Measurements from ENCODE around the gene CDC25A. TPM values are rescaled to one million over a fixed set of nuclear protein-coding genes. Genes with fewer than 3 reads are reported as not detected.

The CDC25A gene
- total and polyA plus RNA-seq, 2 experiments from 2014 or later, result 17.7 to 126 TPM

GRCh38 chr3:48140936-48141603, 47.1 kb downstream of the CDC25A start:
- Histone ChIP-seq H3K9me2 (ENCODE audit: insufficient read depth) (no peaks in the 10 kb centered on the region), H3F3A (replicated peaks; ENCODE audit: low read depth) (0 out of 2 replicates have a peak, but pooled peaks cover 4% of the 10 kb centered on the region), H3K4me3 (no peak overlapping the region), H3K79me2 (replicated peaks; ENCODE audit: insufficient read depth) (no peaks in the 10 kb centered on the region), H3K36me3 (ENCODE audit: insufficient read depth) (no peaks in the 10 kb centered on the region), H3K27me3 (ENCODE audit: insufficient read depth) (no peaks in the 10 kb centered on the region), H3K27ac (ENCODE audit: low read depth) (no peak overlapping the region), H4K20me1 (replicated peaks; ENCODE audit: insufficient read depth) (no peaks in the 10 kb centered on the region), H3K4me1 (ENCODE audit: insufficient read depth) (no peaks in the 10 kb centered on the region), H3K4me2 (no peak overlapping the region), H2AFZ (no peak overlapping the region)
- no peaks in the 10 kb centered on the region for H3K36me3 Mint-ChIP-seq (ENCODE audit: low read depth)
- TF ChIP-seq NANOG (IDR thresholded peaks at IDR 0.05; ENCODE audit: borderline replicate concordance) (no peak), REST (IDR thresholded peaks at IDR 0.05; ENCODE audit: unreplicated experiment) (no peak), ZNF114 (CRISPR knock-in tag; IDR thresholded peaks at IDR 0.05) (no peak), POLR2AphosphoS5 (IDR thresholded peaks at IDR 0.05; ENCODE audit: low read depth) (no peak), JUNB (IDR thresholded peaks at IDR 0.05; ENCODE audit: unreplicated experiment) (no peak), STAT1 (IDR thresholded peaks at IDR 0.05; ENCODE audit: unreplicated experiment) (no peak), EZH2phosphoT487 (IDR thresholded peaks at IDR 0.05; ENCODE audit: unreplicated experiment) (no peak), CREB1 (CRISPR knock-in tag; IDR thresholded peaks at IDR 0.05; ENCODE audit: low read depth) (no peak), ETS1 (IDR thresholded peaks at IDR 0.05) (no peak)
- TF ChIP-seq, protein P1, sequence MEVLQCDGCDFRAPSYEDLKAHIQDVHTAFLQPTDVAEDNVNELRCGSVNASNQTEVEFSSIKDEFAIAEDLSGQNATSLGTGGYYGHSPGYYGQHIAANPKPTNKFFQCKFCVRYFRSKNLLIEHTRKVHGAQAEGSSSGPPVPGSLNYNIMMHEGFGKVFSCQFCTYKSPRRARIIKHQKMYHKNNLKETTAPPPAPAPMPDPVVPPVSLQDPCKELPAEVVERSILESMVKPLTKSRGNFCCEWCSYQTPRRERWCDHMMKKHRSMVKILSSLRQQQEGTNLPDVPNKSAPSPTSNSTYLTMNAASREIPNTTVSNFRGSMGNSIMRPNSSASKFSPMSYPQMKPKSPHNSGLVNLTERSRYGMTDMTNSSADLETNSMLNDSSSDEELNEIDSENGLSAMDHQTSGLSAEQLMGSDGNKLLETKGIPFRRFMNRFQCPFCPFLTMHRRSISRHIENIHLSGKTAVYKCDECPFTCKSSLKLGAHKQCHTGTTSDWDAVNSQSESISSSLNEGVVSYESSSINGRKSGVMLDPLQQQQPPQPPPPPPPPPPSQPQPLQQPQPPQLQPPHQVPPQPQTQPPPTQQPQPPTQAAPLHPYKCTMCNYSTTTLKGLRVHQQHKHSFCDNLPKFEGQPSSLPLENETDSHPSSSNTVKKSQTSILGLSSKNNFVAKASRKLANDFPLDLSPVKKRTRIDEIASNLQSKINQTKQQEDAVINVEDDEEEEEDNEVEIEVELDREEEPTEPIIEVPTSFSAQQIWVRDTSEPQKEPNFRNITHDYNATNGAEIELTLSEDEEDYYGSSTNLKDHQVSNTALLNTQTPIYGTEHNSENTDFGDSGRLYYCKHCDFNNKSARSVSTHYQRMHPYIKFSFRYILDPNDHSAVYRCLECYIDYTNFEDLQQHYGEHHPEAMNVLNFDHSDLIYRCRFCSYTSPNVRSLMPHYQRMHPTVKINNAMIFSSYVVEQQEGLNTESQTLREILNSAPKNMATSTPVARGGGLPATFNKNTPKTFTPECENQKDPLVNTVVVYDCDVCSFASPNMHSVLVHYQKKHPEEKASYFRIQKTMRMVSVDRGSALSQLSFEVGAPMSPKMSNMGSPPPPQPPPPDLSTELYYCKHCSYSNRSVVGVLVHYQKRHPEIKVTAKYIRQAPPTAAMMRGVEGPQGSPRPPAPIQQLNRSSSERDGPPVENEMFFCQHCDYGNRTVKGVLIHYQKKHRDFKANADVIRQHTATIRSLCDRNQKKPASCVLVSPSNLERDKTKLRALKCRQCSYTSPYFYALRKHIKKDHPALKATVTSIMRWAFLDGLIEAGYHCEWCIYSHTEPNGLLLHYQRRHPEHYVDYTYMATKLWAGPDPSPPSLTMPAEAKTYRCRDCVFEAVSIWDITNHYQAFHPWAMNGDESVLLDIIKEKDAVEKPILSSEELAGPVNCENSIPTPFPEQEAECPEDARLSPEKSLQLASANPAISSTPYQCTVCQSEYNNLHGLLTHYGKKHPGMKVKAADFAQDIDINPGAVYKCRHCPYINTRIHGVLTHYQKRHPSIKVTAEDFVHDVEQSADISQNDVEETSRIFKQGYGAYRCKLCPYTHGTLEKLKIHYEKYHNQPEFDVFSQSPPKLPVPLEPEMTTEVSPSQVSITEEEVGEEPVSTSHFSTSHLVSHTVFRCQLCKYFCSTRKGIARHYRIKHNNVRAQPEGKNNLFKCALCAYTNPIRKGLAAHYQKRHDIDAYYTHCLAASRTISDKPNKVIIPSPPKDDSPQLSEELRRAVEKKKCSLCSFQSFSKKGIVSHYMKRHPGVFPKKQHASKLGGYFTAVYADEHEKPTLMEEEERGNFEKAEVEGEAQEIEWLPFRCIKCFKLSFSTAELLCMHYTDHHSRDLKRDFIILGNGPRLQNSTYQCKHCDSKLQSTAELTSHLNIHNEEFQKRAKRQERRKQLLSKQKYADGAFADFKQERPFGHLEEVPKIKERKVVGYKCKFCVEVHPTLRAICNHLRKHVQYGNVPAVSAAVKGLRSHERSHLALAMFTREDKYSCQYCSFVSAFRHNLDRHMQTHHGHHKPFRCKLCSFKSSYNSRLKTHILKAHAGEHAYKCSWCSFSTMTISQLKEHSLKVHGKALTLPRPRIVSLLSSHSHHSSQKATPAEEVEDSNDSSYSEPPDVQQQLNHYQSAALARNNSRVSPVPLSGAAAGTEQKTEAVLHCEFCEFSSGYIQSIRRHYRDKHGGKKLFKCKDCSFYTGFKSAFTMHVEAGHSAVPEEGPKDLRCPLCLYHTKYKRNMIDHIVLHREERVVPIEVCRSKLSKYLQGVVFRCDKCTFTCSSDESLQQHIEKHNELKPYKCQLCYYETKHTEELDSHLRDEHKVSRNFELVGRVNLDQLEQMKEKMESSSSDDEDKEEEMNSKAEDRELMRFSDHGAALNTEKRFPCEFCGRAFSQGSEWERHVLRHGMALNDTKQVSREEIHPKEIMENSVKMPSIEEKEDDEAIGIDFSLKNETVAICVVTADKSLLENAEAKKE (CRISPR knock-in tag; IDR thresholded peaks at IDR 0.05), result no peak
- TF ChIP-seq, protein P2, sequence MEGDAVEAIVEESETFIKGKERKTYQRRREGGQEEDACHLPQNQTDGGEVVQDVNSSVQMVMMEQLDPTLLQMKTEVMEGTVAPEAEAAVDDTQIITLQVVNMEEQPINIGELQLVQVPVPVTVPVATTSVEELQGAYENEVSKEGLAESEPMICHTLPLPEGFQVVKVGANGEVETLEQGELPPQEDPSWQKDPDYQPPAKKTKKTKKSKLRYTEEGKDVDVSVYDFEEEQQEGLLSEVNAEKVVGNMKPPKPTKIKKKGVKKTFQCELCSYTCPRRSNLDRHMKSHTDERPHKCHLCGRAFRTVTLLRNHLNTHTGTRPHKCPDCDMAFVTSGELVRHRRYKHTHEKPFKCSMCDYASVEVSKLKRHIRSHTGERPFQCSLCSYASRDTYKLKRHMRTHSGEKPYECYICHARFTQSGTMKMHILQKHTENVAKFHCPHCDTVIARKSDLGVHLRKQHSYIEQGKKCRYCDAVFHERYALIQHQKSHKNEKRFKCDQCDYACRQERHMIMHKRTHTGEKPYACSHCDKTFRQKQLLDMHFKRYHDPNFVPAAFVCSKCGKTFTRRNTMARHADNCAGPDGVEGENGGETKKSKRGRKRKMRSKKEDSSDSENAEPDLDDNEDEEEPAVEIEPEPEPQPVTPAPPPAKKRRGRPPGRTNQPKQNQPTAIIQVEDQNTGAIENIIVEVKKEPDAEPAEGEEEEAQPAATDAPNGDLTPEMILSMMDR (conservative IDR thresholded peaks at IDR 0.05; ENCODE audit: low read depth in 2 of 2), result no peak
- ATAC-seq (no peak), DNase-seq (ENCODE audit: low spot score) (no peak)
- H3K27ac Mint-ChIP-seq, result no peak overlapping the region
- H3K9me3 Mint-ChIP-seq, result no peaks in the 10 kb centered on the region
- peaks cover 7% of the 10 kb centered on the region for H3K27me3 Mint-ChIP-seq (ENCODE audit: insufficient read depth, low read depth, poor library complexity)
- peaks cover 9% of the 10 kb centered on the region for H3K4me1 Mint-ChIP-seq
- H3K4me3 Mint-ChIP-seq, result no peak overlapping the region

Measured in GM23338 (cell line).